GM18951 (cell line): ENCODE data around the gene CDC42EP2.

Source experiments
- POLR2A ChIP-seq: IDR thresholded peaks from 4 replicates; pipeline ENCODE4 v1.6.1; 2011; ENCODE audit warnings: mild to moderate bottlenecking; ENCODE audit not compliant: insufficient read length, insufficient read depth; ENCODE audit errors: extremely low read depth
- in situ Hi-C: fragments of 300-500 bp; cut with MboI; formaldehyde crosslinking; loops from one replicate; pipeline ENCODE4 v1.12.0; 2022; ENCODE audit warnings: low sequenced_read_pairs, mixed read lengths, inconsistent platforms; ENCODE audit not compliant: unreplicated experiment

Gene CDC42EP2, protein sequence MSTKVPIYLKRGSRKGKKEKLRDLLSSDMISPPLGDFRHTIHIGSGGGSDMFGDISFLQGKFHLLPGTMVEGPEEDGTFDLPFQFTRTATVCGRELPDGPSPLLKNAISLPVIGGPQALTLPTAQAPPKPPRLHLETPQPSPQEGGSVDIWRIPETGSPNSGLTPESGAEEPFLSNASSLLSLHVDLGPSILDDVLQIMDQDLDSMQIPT

DNA sequence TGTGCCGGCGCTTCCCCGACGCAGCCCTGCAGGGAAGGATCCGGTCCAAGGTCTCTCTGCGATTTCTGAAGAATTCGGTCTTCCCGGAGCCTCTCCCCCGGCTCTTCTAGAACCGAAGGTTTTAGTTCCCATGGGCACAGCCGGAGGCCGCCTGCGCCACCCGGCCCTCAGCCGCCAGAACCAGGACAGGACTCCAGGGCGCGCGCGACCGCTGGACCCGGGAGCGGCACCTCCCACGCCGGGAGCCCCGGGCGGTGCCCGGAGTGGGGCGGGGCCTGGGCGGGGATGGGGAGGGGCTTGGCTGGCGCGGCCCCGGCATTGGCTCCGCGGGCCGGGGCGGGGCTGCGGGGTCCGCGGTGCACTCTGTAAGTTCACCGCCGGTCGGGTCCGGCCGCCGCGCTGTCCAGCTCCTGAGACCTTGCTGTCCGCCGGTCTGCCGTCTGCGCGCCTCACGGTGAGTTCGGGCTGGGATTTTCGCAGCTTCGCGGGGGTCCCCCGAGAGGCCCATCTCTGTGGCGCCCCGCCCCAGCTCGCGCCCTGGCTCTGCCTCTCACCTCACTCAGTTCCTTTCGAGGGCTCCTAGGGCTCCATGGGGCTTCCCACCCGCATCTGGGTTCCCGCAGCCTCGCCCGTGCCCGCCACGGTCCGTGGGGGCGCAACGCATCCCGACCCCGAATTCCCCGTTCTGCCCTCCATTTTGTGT, at the start of gene CDC42EP2:
TSS of gene CDC42EP2 (plus strand) at position 366 of the 703 bp plus-strand sequence. CDS start 6,033 bp downstream, outside the sequence.
- in situ Hi-C loops, result no loop called here
- TF ChIP-seq POLR2A, result peak; percentile 49

DNA sequence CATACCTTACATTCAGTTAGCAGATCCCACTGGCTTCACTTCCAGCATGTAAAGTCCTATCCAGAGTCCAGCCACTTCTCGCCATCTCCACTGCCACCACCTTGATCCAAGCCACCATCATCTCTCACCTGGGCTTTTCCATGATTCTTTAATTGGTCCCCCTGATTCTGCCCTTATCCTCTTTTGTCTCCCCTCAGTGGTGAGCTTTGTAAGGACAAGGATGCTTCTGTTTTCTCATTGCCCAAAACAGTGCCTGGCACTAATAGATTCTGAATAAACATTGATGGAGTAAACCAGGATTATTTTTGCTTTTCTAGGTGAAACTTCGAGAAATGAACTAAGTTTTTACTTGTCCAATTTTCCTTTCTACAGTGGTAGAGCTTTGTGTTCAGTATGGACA, 48.5 kb upstream of the CDC42EP2 start:
- in situ Hi-C loops, result no loop called here
- no peak for TF ChIP-seq POLR2A

DNA sequence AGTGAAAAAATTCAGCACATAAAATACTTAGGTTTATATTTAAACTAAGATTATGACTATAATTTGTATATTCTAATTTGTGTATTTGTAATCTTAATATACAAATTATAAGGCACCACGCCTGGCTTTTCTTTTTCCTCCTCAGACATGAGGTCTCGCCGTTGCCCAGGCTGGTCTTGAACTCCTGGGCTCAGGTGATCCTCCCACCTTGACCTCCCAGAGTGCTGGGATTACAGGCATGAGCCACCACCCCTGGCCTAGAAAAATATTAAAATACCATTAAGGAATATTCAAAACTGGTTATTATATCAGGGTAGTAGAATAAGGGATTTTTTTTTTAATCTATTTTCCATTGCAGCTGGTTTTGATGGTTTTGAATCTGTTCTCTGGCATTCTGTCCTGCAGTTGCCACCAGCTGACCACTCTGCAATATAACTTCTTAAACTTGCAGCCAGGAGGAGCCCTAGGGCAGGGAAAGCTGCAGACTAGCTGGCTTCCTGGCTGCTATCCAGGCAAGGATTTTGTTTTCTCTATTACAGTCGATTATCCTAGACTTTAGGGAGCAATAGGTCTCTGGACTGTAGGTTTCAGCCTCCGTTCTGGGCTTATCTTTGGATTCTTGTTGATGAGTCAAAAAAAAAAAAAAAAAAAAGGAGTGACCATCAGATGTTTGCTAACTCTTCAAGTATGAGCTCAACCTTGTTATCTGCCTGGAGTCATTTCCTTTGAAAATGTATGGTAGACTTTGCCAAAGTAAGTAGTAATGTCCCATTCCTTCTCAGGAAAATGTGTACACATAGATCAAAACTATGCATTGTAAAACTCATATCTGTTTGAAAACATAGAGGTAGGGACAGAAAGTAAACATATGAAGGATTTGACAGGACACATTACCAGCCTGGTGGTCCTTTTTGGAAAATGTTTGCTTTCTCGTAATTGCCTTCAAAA, 39.7 kb upstream of the CDC42EP2 start:
- in situ Hi-C loops, result no loop called here
- TF ChIP-seq POLR2A, result no peak

DNA sequence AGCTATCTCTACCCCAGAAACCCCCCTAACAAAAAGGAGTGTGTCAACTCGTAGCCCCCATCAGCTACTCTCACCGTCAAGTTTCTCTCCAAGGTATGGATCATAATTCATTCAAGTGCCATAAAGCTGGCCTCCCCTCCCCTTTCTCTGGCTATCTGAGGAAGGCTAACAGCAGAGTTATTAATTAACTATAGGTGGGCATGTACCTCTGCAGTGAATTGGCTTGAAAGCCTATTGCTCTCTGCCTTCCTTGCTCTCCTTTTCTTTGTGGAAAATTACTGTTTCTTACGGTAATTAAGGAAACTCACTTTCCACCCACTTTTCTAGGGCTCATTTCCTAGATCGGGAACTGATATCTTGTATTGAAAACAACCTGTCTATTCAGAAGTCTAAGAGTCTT, 38.8 kb upstream of the CDC42EP2 start:
- in situ Hi-C loops, result no loop called here
- TF ChIP-seq POLR2A, result no peak

DNA sequence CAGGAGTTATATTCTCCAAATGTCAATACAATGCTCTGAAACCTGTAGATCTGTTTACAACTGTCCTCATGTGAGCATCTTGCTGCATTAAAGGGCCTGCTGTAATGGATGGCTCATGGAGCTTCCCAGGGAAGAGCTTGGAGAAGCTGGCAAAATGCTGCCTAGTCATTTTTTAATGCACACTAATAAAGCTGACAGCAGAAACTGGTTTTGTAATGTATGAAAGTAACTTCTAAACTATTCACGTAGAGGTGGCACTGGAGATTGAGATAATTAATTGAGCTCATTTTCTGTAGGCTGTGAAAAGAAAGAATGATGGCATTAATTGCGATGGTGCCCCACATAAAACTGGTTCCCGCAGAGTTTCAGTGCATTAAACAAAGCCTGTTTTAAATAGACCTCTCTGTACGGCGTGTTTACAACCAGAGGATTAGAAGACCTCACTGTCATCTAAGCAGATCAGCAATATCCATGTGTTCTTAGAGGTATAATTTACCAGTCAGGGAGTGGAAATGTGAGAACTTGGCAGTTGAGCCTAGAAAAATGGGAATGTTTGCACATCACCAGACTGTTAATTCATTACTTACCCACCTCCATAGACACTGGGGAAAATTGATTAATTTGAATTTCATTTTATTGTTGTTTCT, 36.9 kb upstream of the CDC42EP2 start:
- in situ Hi-C loops, result no loop called here

DNA sequence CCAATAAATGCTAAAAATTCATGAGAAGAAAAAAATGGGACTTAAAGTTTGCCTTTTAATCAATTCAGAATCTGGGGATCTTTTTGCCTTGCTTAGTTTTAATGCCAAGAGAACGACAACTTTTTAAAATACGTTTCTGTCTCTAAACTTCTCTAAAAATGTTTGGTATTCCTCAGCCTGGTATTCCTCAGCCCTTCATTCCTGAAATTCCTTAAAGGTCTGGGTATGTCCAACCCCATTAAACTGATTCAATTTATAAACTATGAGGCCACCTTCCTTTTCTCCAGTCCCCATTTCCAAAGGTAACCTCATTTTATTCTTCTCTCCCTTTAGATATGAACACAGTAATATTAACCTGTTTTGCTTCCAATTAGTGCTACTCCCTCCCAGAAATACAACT, 36.3 kb upstream of the CDC42EP2 start:
- in situ Hi-C loops, result no loop called here
- no peak for TF ChIP-seq POLR2A

More for the DNA sequence above, 36.9 kb upstream of the CDC42EP2 start:
- no peak for TF ChIP-seq POLR2A

DNA sequence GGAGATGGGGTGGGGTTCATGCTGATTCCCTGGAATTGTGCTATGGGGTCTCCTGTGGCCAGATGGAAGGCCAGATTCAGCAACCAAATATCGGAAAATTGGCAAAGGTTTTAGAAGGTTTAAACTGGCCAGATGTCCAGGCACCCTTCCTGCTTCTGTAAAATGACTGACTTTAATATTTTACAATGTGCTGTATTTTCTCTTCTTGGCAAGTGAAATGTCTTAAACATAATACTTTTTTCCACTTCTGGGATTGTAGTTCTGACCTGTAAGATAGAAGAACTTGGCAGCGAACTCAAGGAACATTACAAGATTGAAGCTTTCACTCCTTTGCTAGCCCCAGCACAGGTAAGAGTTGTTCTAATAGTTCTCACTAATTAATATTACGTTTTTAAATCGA, 35.4 kb upstream of the CDC42EP2 start:
- no peak for TF ChIP-seq POLR2A
- in situ Hi-C loops, result no loop called here

DNA sequence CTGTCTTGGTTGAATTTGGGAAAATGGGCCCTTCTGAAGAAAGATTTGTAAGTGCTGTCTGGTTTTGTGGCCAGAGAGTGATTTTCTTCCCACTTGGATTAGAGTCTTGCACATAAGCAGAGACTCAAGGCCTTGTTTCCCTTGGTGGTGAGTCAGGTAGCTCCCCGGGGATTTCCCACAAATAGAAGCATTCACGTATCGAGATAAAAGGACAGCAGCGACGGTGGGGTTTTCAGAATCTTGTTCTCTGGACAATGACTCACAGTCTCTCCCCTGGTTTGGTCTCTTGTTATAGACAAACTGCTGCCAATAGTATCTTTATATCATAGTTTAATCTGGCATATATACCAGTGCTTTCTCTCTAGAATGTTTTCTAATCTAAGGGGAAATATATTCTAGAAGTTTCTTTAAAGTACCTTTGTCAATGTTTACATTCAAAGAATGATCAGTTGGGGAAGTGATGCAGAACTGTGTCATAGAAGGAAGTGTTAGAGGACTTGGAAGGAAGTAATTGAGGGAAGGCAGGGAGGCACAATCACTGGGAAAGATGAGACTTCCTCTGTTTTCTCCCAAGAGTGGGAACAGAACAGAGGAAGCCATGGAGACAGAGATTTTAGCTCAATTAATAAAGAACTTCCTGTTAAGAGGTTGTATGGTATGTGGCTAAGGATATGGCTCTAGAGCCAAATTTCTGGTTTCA, 34.8 kb upstream of the CDC42EP2 start:
- no peak for TF ChIP-seq POLR2A
- in situ Hi-C loops, result no loop called here

DNA sequence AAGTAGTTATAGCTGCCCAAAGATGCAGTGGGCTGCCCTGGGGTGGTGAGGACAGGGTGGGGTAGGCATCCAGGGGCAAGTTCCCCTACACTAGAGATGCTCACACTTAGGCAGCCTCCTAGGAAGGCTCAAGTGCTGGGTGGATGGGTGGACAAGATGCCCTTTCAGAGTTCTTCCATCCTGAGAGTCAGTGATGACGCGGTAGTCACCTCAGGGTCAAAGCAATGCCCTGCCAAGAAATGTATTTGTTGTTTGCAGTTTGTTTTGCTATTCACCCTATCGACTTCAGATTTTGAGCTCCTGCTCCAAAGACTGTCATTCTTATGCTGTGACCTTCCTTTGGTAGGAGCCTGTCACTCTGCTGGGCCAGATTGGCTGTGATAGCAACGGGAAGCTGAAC, 34.0 kb upstream of the CDC42EP2 start:
- in situ Hi-C loops, result no loop called here
- no peak for TF ChIP-seq POLR2A

DNA sequence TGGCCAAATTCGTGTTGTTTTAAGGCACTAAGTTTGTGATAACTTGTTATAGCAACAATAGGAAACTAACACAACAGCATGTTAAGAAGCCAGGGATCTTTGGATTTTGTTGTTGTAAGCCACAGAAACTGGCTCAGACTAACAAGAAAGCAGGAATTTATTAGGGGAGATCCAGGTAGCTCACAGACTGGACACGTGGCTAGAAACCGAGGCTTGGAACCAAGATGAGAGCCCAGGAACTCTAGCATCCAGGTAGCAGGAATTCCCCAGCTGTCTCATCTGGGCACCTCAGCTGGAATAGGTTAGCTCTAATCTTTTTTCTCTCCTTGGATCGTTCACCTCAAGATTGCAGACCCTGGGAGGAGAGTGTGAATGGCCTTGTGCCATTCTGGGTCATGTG, 28.0 kb upstream of the CDC42EP2 start:
- in situ Hi-C loops, result no loop called here
- TF ChIP-seq POLR2A, result no peak

DNA sequence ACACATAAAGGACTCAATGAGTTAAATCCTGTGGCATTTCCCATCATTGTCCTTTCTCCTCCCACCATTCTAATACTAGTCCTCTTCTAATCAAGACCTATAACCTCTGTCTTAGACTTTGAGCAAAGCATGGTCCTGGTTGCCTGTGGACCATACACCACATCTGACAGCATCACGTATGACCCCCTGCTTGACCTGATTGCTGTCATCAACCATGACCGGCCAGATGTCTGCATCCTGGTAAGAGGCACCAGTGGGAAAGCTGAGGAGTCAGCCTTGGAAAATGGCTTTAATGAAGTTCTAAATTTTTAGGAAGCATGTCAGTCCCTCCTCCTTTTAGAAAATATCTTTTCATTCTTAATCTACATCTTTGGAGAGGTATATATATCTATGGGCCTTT, 27.1 kb upstream of the CDC42EP2 start:
- in situ Hi-C loops, result no loop called here
- no peak for TF ChIP-seq POLR2A
